GM21529 (cell line): ENCODE data around the gene MCCD1.

Experiments
- ATAC-seq: cut with Tn5 transposase; IDR thresholded peaks from one replicate; pipeline ENCODE4 v1.9.1; 2021; ENCODE audit not compliant: unreplicated experiment

MCCD1 gene

GRCh38 chr6:31568537-31568961 is 39.8 kb downstream of the MCCD1 start:
- peak; percentile 58 for ATAC-seq

GRCh38 chr6:31569861-31570536 is 41.2 kb downstream of the MCCD1 start:
- ATAC-seq = no peak

GRCh38 chr6:31572041-31572911 is 43.5 kb downstream of the MCCD1 start, which contains the start of gene LTA:
TSS of gene LTA (plus strand) at chr6:31572289. CDS start at chr6:31572743, 454 bp downstream.
- peak; percentile 35 for ATAC-seq

- no peak for ATAC-seq
Observed at GRCh38 chr6:31573239-31574105, 44.7 kb downstream of the MCCD1 start.

DNA sequence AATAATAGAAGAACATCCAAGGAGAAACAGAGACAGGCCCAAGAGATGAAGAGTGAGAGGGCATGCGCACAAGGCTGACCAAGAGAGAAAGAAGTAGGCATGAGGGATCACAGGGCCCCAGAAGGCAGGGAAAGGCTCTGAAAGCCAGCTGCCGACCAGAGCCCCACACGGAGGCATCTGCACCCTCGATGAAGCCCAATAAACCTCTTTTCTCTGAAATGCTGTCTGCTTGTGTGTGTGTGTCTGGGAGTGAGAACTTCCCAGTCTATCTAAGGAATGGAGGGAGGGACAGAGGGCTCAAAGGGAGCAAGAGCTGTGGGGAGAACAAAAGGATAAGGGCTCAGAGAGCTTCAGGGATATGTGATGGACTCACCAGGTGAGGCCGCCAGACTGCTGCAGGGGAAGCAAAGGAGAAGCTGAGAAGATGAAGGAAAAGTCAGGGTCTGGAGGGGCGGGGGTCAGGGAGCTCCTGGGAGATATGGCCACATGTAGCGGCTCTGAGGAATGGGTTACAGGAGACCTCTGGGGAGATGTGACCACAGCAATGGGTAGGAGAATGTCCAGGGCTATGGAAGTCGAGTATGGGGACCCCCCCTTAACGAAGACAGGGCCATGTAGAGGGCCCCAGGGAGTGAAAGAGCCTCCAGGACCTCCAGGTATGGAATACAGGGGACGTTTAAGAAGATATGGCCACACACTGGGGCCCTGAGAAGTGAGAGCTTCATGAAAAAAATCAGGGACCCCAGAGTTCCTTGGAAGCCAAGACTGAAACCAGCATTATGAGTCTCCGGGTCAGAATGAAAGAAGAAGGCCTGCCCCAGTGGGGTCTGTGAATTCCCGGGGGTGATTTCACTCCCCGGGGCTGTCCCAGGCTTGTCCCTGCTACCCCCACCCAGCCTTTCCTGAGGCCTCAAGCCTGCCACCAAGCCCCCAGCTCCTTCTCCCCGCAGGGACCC is 45.6 kb downstream of the MCCD1 start:
- ATAC-seq = no peak

- no peak for ATAC-seq
Observed at GRCh38 chr6:31575335-31575901, 46.7 kb downstream of the MCCD1 start, which contains the start of gene TNF. TSS of gene TNF (plus strand) at chr6:31575565. CDS start at chr6:31575742, 177 bp downstream.

GRCh38 chr6:31575952-31576685 is 47.4 kb downstream of the MCCD1 start:
- ATAC-seq = no peak

DNA sequence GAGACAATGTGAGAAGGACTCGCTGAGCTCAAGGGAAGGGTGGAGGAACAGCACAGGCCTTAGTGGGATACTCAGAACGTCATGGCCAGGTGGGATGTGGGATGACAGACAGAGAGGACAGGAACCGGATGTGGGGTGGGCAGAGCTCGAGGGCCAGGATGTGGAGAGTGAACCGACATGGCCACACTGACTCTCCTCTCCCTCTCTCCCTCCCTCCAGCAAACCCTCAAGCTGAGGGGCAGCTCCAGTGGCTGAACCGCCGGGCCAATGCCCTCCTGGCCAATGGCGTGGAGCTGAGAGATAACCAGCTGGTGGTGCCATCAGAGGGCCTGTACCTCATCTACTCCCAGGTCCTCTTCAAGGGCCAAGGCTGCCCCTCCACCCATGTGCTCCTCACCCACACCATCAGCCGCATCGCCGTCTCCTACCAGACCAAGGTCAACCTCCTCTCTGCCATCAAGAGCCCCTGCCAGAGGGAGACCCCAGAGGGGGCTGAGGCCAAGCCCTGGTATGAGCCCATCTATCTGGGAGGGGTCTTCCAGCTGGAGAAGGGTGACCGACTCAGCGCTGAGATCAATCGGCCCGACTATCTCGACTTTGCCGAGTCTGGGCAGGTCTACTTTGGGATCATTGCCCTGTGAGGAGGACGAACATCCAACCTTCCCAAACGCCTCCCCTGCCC is 48.3 kb downstream of the MCCD1 start:
- no peak for ATAC-seq

GRCh38 chr6:31577579-31577966 is 48.8 kb downstream of the MCCD1 start:
- no peak for ATAC-seq

DNA sequence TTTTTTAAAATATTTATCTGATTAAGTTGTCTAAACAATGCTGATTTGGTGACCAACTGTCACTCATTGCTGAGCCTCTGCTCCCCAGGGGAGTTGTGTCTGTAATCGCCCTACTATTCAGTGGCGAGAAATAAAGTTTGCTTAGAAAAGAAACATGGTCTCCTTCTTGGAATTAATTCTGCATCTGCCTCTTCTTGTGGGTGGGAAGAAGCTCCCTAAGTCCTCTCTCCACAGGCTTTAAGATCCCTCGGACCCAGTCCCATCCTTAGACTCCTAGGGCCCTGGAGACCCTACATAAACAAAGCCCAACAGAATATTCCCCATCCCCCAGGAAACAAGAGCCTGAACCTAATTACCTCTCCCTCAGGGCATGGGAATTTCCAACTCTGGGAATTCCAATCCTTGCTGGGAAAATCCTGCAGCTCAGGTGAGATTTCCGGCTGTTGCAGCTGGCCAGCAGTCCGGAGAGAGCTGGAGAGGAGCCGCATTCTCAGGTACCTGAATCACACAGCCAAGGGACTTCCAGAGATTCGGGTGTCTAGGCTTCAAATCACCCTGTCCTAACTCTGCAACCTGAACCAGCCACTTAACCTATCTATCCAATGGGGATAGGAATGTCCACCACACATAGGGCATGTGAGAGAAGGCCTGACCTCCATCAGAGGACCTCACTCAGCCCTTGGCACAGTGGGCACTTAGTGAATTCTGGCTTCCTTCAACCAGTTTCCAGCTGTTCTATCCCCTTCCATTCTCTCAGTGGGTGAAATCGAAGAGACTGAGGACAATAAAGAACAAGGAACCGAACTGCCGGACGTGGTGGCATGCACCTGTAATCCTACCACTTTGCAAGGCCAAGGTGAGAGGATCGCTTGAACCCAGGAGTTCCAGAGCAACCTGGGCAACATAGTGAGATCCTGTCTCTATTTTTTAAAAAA is 49.7 kb downstream of the MCCD1 start:
- no peak for ATAC-seq

GRCh38 chr6:31579119-31579505 is 50.4 kb downstream of the MCCD1 start:
- no peak for ATAC-seq
